ENCODE data around the gene PHLPP1.

DNA sequence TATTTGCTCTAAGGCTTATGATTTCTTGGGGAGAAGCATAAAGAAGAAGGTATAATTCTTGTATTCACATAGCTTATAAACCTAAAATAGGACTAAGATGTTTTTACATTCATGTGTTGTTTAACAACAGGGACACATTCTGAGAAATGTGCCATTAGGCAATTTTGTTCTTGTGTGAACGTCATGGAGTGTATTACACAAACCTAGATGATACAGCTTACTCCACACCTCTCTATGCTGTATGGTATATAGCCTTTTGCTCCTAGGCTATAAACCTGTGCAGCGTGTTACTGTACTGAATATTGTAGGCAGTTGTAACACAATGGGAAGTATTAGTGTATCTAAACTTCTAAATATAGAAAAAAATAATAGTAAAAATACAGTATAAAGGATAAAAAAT lies 92.1 kb downstream of the PHLPP1 start:
- TF ChIP-seq, protein P1, sequence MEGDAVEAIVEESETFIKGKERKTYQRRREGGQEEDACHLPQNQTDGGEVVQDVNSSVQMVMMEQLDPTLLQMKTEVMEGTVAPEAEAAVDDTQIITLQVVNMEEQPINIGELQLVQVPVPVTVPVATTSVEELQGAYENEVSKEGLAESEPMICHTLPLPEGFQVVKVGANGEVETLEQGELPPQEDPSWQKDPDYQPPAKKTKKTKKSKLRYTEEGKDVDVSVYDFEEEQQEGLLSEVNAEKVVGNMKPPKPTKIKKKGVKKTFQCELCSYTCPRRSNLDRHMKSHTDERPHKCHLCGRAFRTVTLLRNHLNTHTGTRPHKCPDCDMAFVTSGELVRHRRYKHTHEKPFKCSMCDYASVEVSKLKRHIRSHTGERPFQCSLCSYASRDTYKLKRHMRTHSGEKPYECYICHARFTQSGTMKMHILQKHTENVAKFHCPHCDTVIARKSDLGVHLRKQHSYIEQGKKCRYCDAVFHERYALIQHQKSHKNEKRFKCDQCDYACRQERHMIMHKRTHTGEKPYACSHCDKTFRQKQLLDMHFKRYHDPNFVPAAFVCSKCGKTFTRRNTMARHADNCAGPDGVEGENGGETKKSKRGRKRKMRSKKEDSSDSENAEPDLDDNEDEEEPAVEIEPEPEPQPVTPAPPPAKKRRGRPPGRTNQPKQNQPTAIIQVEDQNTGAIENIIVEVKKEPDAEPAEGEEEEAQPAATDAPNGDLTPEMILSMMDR (conservative IDR thresholded peaks at IDR 0.05; ENCODE audit: low read length), result no peak
- TF ChIP-seq EZH2phosphoT487 (IDR thresholded peaks at IDR 0.05; ENCODE audit: borderline replicate concordance), result no peak
